Left lung (tissue), 10 donors: ENCODE results near the gene SUSD1. TPM values are rescaled to one million over a fixed set of nuclear protein-coding genes. Genes with fewer than 3 reads are reported as not detected.

Experiments
- ATAC-seq: fragments of 200-7000 bp; cut with Tn5 transposase; one replicate; pipeline ENCODE4 v1.9.1; 2020; ENCODE audit warnings: moderate library complexity
- DNase-seq, 4 donors: peaks; one replicate each; pipeline ENCODE4 v3.0.0-alpha.2; 2013 to 2020
- H3K27ac ChIP-seq, 2 donors: fragments of 200-600 bp; sonication (generic) in 1 of 2; one replicate each; pipeline versions ENCODE4 v1.5.0 to v1.8.0; 2020 to 2021
- H3K27me3 ChIP-seq, 2 donors: fragments of 200-600 bp; sonication (generic) in 1 of 2; one replicate each; pipeline versions ENCODE4 v1.5.0 to v1.8.0; 2020 to 2021
- H3K36me3 ChIP-seq, 2 donors: fragments of 200-600 bp; sonication (generic) in 1 of 2; one replicate each; pipeline versions ENCODE4 v1.5.0 to v1.8.0; 2020 to 2021
- H3K4me1 ChIP-seq, 2 donors: fragments of 200-600 bp; one replicate each; pipeline ENCODE4 v1.8.0; 2021
- H3K4me3 ChIP-seq, 2 donors: fragments of 200-600 bp; sonication (generic) in 1 of 2; one replicate each; pipeline versions ENCODE4 v1.5.0 to v1.8.0; 2020 to 2021; ENCODE audit warnings: mild to moderate bottlenecking in 1 of 2
- H3K9me3 ChIP-seq, 2 donors: fragments of 200-600 bp; sonication (generic) in 1 of 2; one replicate each; pipeline versions ENCODE4 v1.5.0 to v1.8.0; 2020 to 2021
- intact Hi-C, 2 donors: fragments of 100-400 bp; cut with DNase I; formaldehyde crosslinking; loops; one replicate each; pipeline versions ENCODE4 v1.11.2 to v1.14.2; 2022
- polyA plus RNA-seq, 6 donors: library from polyadenylated mRNA; unstranded; fragments of 120-200 nt; gene quantifications; one replicate each; pipeline ENCODE4 v1.2.1, GENCODE V29; 2013; ENCODE audit not compliant: insufficient read length in 6 of 6
- total RNA-seq, 2 donors: library from RNA; stranded (reverse); fragmentation: NEBNext Ultra II Directional; extraction: Animal tissue kit (Norgen Biotek cat#: 25700); gene quantifications; one replicate each; pipeline ENCODE4 v1.2.1, GENCODE V29; 2021
- TF ChIP-seq, protein P1 (sequence below), 2 donors: fragments of 200-600 bp; sonication (generic) in 1 of 2; IDR thresholded peaks; one replicate each; pipeline versions ENCODE4 v1.5.0 to v1.8.0; 2021; ENCODE audit warnings: antibody characterized with exemption in 2 of 2
- donor health status: DM: no; HTN: yes; CAD: no.
- donor health status: DM: no; HTN: no; CAD: no.

Gene SUSD1
- total and polyA plus RNA-seq, 8 donors: 26.7 to 41.8 (median 32.8) TPM

DNA sequence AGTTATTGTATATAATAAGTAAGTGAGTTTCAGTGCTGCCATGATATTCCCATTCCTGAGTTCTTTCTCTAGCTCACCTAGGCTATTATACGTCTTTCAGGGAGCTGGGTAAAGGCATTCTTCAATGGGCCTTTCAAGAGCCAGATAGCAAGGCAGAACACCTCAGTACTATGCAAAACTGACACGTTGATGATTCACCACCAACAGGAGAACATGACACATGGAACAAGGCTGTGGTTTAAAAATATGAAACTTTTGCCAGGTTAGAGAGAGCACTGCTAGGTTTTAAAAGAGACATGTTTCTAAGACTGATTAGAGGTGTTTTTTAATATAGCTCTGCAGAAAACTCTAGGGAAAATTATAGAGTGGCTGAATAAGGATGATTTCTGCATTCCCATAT is 182.6 kb downstream of the SUSD1 start:
- TF ChIP-seq, protein P1, sequence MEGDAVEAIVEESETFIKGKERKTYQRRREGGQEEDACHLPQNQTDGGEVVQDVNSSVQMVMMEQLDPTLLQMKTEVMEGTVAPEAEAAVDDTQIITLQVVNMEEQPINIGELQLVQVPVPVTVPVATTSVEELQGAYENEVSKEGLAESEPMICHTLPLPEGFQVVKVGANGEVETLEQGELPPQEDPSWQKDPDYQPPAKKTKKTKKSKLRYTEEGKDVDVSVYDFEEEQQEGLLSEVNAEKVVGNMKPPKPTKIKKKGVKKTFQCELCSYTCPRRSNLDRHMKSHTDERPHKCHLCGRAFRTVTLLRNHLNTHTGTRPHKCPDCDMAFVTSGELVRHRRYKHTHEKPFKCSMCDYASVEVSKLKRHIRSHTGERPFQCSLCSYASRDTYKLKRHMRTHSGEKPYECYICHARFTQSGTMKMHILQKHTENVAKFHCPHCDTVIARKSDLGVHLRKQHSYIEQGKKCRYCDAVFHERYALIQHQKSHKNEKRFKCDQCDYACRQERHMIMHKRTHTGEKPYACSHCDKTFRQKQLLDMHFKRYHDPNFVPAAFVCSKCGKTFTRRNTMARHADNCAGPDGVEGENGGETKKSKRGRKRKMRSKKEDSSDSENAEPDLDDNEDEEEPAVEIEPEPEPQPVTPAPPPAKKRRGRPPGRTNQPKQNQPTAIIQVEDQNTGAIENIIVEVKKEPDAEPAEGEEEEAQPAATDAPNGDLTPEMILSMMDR (IDR thresholded peaks at IDR 0.05): no peak
- intact Hi-C loops: no loop called here
- Histone ChIP-seq H3K27me3 (no peaks in the 10 kb centered on the region), H3K9me3 (peaks cover 0 to 4% of the 10 kb centered on the region in 2 donors), H3K4me1 (no peaks in the 10 kb centered on the region), H3K36me3 (no peaks in the 10 kb centered on the region), H3K4me3 (no peak overlapping the region), H3K27ac (no peak overlapping the region)
- DNase-seq: no peak
- peak; percentile 69 for ATAC-seq

DNA sequence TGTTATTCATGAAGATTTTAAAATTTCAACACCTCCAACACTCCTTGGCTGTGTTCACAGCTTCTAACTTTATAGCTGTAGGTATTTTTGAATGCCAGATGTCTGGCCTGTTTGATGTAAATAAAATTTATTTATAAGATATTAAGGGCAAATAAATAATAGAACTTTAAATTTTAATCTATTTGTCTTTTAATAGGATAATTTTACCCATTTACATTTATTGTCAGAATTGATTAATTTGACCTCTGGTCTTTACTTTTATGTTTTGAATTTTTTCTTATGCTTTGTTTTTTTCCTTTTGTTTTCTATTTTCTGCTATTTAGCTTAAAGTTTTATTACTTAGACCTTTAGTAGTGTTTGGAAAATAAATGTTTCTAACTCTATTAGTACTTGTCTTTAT is 183.9 kb downstream of the SUSD1 start:
- ATAC-seq (no peak), DNase-seq (no peak)
- Histone ChIP-seq H3K9me3 (peaks cover 0 to 4% of the 10 kb centered on the region in 2 donors), H3K27me3 (no peaks in the 10 kb centered on the region), H3K4me1 (peaks cover 0 to 7% of the 10 kb centered on the region in 2 donors), H3K4me3 (no peak overlapping the region), H3K27ac (no peak overlapping the region), H3K36me3 (no peaks in the 10 kb centered on the region)
- TF ChIP-seq, protein P1 (IDR thresholded peaks at IDR 0.05): no peak
- intact Hi-C loops: no loop called here

Other genes with a start within 250 kb of the SUSD1 start
- 10 to 100 TPM; 70.9 to 97.0 TPM for gene PTBP3, start 158.3 kb upstream of the SUSD1 start, total RNA-seq
- gene PTBP3, start 158.3 kb upstream of the SUSD1 start, polyA plus RNA-seq: 10 to 100 TPM; 38.9 to 47.8 (median 42.7) TPM
- 10 to 100 TPM; 40.3 to 52.8 TPM for gene HSDL2, start 204.8 kb upstream of the SUSD1 start, total RNA-seq
- gene HSDL2, start 204.8 kb upstream of the SUSD1 start, polyA plus RNA-seq: 10 to 100 TPM; 59.5 to 77.9 (median 66.7) TPM